Thymus (tissue), 11 donors: Measurements from ENCODE around the gene NUPR2. TPM values are rescaled to one million over a fixed set of nuclear protein-coding genes. Genes with fewer than 3 reads are reported as not detected.
A peak's percentile ranks its signal among the peaks of the same experiment; 100 is the strongest.
"Not testable (repeated sequence)": the region's sequence is repeated elsewhere in the genome, so short reads cannot be mapped to it uniquely, and the experiment has no call there.

Source experiments
- DNase-seq, 9 donors: peaks; one replicate each; pipeline ENCODE4 v3.0.0-alpha.2; 2013; ENCODE audit warnings: low spot score in 9 of 9, low read depth in 6 of 9, missing footprints in 1 of 9
- H3K27ac ChIP-seq, 2 donors: one replicate each; pipeline ENCODE4 v1.5.1; 2013; ENCODE audit warnings: control low read depth in 1 of 2, low read depth in 1 of 2, low read length in 1 of 2, mild to moderate bottlenecking in 1 of 2, moderate library complexity in 1 of 2
- H3K27me3 ChIP-seq, 2 donors: one replicate each; pipeline ENCODE4 v1.5.1; 2013; ENCODE audit warnings: low read length in 1 of 2; ENCODE audit not compliant: control insufficient read depth in 2 of 2, insufficient read depth in 1 of 2
- H3K36me3 ChIP-seq, 2 donors: one replicate each; pipeline ENCODE4 v1.5.1; 2013; ENCODE audit warnings: low read length in 1 of 2, mild to moderate bottlenecking in 1 of 2, moderate library complexity in 1 of 2; ENCODE audit not compliant: control insufficient read depth in 2 of 2, insufficient read depth in 2 of 2
- H3K4me1 ChIP-seq, 2 donors: one replicate each; pipeline ENCODE4 v1.5.1; 2013; ENCODE audit warnings: low read length in 2 of 2; ENCODE audit not compliant: control insufficient read depth in 2 of 2, insufficient read depth in 2 of 2
- H3K4me3 ChIP-seq, 2 donors: one replicate each; pipeline ENCODE4 v1.5.1; 2013; ENCODE audit warnings: low read length in 2 of 2, control low read depth in 1 of 2, mild to moderate bottlenecking in 1 of 2
- H3K9me3 ChIP-seq, 2 donors: one replicate each; pipeline ENCODE4 v1.5.1; 2013; ENCODE audit warnings: low read length in 1 of 2, mild to moderate bottlenecking in 1 of 2; ENCODE audit not compliant: control insufficient read depth in 2 of 2, insufficient read depth in 1 of 2
- WGBS: extraction: QIAGEN DNeasy Blood & Tissue Kit; methylation state at CpG from one replicate; pipeline ENCODE4 v1.1.7; 2013; 5-methylcytosine and 5-hydroxymethylcytosine counted together
- polyA plus RNA-seq: library from polyadenylated mRNA; stranded (reverse); fragments of 200-250 nt; gene quantifications from one replicate; pipeline ENCODE4 v1.2.3, GENCODE V29; 2013
- total RNA-seq: library from RNA; stranded (reverse); fragments of 120-200 nt; gene quantifications from one replicate; pipeline ENCODE4 v1.2.4, GENCODE V29; 2013
- donor health status: healthy.

Gene NUPR2
- total and polyA plus RNA-seq, 2 donors: 0.38 to 0.75 TPM

- WGBS: 91% methylated on average over 1 of the region's 1 CpG
- Histone ChIP-seq H3K36me3 (no peaks in the 10 kb centered on the region), H3K4me1 (no peaks in the 10 kb centered on the region), H3K4me3 (no peak overlapping the region), H3K27me3 (peaks cover 0 to 7% of the 10 kb centered on the region in 2 donors), H3K9me3 (no peaks in the 10 kb centered on the region), H3K27ac (no peak overlapping the region)
- no peak for DNase-seq
These were observed 5.6 kb downstream of the NUPR2 start for GRCh38 chr7:56110611-56111010.

- DNase-seq: no peak
- Histone ChIP-seq H3K4me1 (peaks cover 2 to 8% of the 10 kb centered on the region in 2 donors), H3K36me3 (peaks cover 12 to 14% of the 10 kb centered on the region in 2 donors), H3K9me3 (no peaks in the 10 kb centered on the region), H3K27ac (no peak overlapping the region), H3K4me3 (no peak overlapping the region), H3K27me3 (no peaks in the 10 kb centered on the region)
- WGBS: 91% methylated on average over 1 of the region's 1 CpG
These were observed 8.3 kb downstream of the NUPR2 start for GRCh38 chr7:56107954-56108258.

DNA sequence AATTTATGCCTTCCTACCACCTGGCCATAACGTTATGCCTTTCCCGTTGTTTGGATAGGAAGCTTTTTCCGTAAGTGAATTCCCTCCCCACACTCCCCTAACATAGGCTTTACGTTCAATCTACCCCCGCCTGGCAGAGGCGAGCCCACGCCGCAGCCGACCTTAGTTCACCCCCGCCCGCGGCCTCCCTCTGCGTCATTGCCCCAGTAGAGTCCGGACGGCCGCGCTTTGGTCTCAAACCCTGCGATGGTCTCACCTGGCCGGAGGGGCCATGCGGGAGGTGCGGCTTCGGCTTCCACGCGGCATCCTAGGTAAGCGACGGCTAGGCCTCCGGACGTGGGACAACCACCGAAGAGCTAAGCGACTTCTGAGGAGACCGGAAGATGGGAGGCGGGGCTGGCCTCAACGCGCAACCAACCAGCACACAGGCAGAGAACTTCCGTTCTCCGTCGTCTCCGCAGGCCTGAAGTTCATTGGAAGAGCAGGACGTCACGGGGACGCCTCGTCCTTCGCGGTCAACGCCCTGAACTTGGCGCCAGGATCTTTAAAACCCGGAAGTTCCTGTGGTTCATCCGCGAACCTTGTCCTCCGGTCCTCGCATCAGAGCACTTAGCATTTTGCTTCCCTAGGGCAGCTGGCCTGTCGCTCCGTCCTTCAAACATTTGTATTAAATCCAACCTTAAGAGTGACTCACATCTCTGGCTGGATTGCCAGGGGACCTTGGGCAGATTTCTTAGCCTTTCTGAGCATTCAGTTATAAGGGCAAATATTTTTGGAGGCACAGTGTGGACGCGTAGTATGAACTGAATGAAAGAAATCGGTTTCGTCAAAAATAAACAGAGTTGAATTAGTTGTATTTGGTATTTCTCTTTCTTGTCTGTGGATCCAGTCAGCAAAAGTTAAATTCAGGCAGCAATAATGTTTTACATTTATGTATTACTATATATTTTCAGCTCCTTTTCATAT is 9.8 kb downstream of the NUPR2 start, which contains the start of gene CHCHD2:
Gene CHCHD2 (minus strand): TSS at position 369 of the 966 bp plus-strand sequence. CDS start 63 bp downstream, at position 306.
- Histone ChIP-seq H3K36me3 (peaks cover 18 to 26% of the 10 kb centered on the region in 2 donors), H3K27ac (peak within 1 kb of the TSS; percentile 76 to 88), H3K9me3 (no peaks in the 10 kb centered on the region), H3K27me3 (no peaks in the 10 kb centered on the region), H3K4me3 (peak within 1 kb of the TSS; percentile 64 to 67), H3K4me1 (peaks cover 2 to 8% of the 10 kb centered on the region in 2 donors)
- peak; percentile 88 to 98 (median 94) for DNase-seq
- 4% methylated on average over 57 of the region's 57 CpGs for WGBS

- DNase-seq: peak in 6 of 9 donors; percentile 4 to 67 (median 28)
- H3K27me3 ChIP-seq: no peaks in the 10 kb centered on the region
- H3K4me3 ChIP-seq: peak overlapping the region; percentile 64 to 67
- peak overlapping the region in 1 of 2 donors; percentile 76 for H3K27ac ChIP-seq
- H3K9me3 ChIP-seq: no peaks in the 10 kb centered on the region
- H3K36me3 ChIP-seq: peaks cover 25 to 35% of the 10 kb centered on the region in 2 donors
- peaks cover 2 to 8% of the 10 kb centered on the region in 2 donors for H3K4me1 ChIP-seq
- 24% methylated on average over 6 of the region's 6 CpGs for WGBS
These were observed 10.7 kb downstream of the NUPR2 start for GRCh38 chr7:56105508-56105907.

- not testable (repeated sequence) for H3K4me1 ChIP-seq, DNase-seq, H3K27ac ChIP-seq, H3K9me3 ChIP-seq, H3K27me3 ChIP-seq, H3K4me3 ChIP-seq
- WGBS: 96% methylated on average over 9 of the region's 9 CpGs
- H3K36me3 ChIP-seq: peaks cover 36 to 46% of the 10 kb centered on the region in 2 donors
These were observed 12.1 kb downstream of the NUPR2 start for GRCh38 chr7:56104138-56104537.

- H3K4me1 ChIP-seq: no peaks in the 10 kb centered on the region
- H3K4me3 ChIP-seq: no peak overlapping the region
- H3K36me3 ChIP-seq: peaks cover 36 to 46% of the 10 kb centered on the region in 2 donors
- no peak for DNase-seq
- WGBS: 98% methylated on average over 3 of the region's 3 CpGs
- H3K9me3 ChIP-seq: no peaks in the 10 kb centered on the region
- no peaks in the 10 kb centered on the region for H3K27me3 ChIP-seq
- no peak overlapping the region for H3K27ac ChIP-seq
These were observed 16.6 kb downstream of the NUPR2 start for GRCh38 chr7:56099653-56100052.

- WGBS: 96% methylated on average over 8 of the region's 8 CpGs
These were observed 17.8 kb downstream of the NUPR2 start for GRCh38 chr7:56098187-56099008.

DNA sequence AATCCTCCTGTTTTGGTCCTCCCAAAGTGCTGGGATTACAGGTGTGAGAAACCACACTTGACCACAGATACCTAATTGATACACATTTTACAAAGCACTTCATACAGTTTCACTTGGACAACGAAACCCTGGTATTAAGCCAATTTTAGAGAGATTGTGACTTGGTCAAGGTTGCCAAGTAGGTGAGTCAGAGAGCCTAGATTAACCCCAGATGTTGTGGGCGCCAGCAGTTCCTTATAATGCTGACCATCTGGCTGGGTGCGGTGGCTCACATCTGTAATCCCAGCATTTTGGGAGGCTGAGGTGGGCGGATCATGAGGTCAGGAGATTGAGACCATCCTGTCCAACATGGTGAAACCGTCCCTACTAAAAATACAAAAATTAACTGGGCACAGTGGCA is 18.5 kb downstream of the NUPR2 start:
- peaks cover 19 to 31% of the 10 kb centered on the region in 2 donors for H3K36me3 ChIP-seq
- H3K27me3 ChIP-seq: no peaks in the 10 kb centered on the region
- no peaks in the 10 kb centered on the region for H3K9me3 ChIP-seq
- WGBS: 97% methylated on average over 5 of the region's 5 CpGs
- no peak for DNase-seq
- H3K4me3 ChIP-seq: no peak overlapping the region
- no peaks in the 10 kb centered on the region for H3K4me1 ChIP-seq
- H3K27ac ChIP-seq: no peak overlapping the region

More at GRCh38 chr7:56098187-56099008, 17.8 kb downstream of the NUPR2 start:
- H3K36me3 ChIP-seq: peaks cover 26 to 38% of the 10 kb centered on the region in 2 donors
- not testable (repeated sequence) for H3K4me1 ChIP-seq, H3K4me3 ChIP-seq, H3K27ac ChIP-seq, H3K27me3 ChIP-seq, DNase-seq, H3K9me3 ChIP-seq
